ENCODE data around the gene TLX2.

GRCh38 chr2:74537140-74537539 is 22.9 kb downstream of the TLX2 start:
- TF ChIP-seq EZH2 (IDR thresholded peaks at IDR 0.05; ENCODE audit: borderline replicate concordance, low read depth, low read length, severe bottlenecking) (no peak), CTCF (IDR thresholded peaks at IDR 0.05; ENCODE audit: borderline replicate concordance, extremely low read depth, low read length, poor library complexity, severe bottlenecking) (no peak)
